ENCODE results near the gene ZBTB20. TPM values are rescaled to one million over a fixed set of nuclear protein-coding genes. Genes with fewer than 3 reads are reported as not detected.

ZBTB20 gene
- total and polyA plus RNA-seq, 12 donors: 2.8 to 167 (median 108) TPM

- intact Hi-C loops (cut with DNase I): loop anchor here in 1 of 2 donors (10.0 kb wide), 1 partner anchor 65 kb away; no protein-coding TSS in a partner anchor
- Histone ChIP-seq H3K4me1 (replicated peaks in 1 of 2) (peaks cover 4 to 54% of the 10 kb centered on the region in 2 donors), H3K27ac (peak overlapping the region; percentile 24 to 78 (median 72)), H3K4me3 (peak overlapping the region in 2 of 4 donors; percentile 23 to 58), H3K9me3 (replicated peaks in 1 of 3) (no peaks in the 10 kb centered on the region), H3K36me3 (replicated peaks in 1 of 2) (no peaks in the 10 kb centered on the region), H3K27me3 (no peaks in the 10 kb centered on the region)
- WGBS, 4 donors: 0 to 2% (median 0%) methylated on average over 5 of the region's 5 CpGs
- DNase-seq: peak in 6 of 7 donors; percentile 23 to 74 (median 39)
- TF ChIP-seq POLR2A (IDR thresholded peaks at IDR 0.05): peak in 1 of 2 donors; percentile 72
- TF ChIP-seq, protein P1, sequence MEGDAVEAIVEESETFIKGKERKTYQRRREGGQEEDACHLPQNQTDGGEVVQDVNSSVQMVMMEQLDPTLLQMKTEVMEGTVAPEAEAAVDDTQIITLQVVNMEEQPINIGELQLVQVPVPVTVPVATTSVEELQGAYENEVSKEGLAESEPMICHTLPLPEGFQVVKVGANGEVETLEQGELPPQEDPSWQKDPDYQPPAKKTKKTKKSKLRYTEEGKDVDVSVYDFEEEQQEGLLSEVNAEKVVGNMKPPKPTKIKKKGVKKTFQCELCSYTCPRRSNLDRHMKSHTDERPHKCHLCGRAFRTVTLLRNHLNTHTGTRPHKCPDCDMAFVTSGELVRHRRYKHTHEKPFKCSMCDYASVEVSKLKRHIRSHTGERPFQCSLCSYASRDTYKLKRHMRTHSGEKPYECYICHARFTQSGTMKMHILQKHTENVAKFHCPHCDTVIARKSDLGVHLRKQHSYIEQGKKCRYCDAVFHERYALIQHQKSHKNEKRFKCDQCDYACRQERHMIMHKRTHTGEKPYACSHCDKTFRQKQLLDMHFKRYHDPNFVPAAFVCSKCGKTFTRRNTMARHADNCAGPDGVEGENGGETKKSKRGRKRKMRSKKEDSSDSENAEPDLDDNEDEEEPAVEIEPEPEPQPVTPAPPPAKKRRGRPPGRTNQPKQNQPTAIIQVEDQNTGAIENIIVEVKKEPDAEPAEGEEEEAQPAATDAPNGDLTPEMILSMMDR (IDR thresholded peaks at IDR 0.05): peak in 4 of 6 experiments; percentile 15 to 35 (median 22)
These were observed 47.0 kb downstream of the ZBTB20 start for GRCh38 chr3:115099986-115100571.

DNA sequence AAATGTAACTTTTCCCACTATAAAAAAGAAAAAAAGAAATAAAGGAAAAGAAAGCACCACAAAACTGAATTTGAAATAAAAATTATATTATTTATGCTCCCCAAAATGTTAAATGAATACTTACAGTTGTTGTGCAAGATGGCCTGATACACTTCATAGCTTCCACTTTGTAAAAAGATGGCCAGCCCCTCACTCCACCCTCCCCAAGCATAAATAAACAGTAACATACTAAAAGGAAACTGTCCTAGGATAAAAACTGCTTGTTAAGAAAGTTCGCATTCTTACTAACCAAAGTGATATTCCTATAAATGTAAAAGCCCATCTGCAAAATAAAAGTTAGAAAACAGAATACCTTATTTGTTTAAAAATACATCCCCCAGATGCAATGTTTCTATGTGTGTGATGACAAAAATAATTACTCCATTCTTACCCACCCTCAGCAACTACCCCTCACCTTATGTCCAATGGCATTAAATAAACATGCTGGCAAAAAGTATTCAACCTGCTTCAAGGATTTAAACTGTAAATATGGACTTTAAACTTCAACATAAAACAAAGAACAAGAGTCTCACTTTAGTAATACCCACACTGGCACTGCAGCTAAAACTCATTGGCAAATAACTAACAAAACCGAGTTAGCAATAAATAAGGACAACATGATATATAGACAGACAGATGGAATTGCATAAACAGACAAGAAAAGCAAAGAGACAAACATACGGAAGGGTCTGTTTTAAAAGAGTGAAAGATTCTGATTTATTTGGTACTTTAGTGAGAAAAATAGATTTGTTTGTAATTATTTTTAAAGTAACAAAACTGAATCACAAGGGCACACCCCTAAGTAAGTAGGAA is 47.7 kb downstream of the ZBTB20 start:
- Histone ChIP-seq H3K4me3 (peak overlapping the region in 2 of 4 donors; percentile 23 to 58), H3K27me3 (no peaks in the 10 kb centered on the region), H3K27ac (peak overlapping the region; percentile 24 to 78 (median 72)), H3K9me3 (replicated peaks in 1 of 3) (peaks cover 0 to 2% (median 0%) of the 10 kb centered on the region in 3 donors), H3K36me3 (replicated peaks in 1 of 2) (no peaks in the 10 kb centered on the region), H3K4me1 (replicated peaks in 1 of 2) (peaks cover 4 to 62% of the 10 kb centered on the region in 2 donors)
- peak in 1 of 7 donors; percentile 8 for DNase-seq
- intact Hi-C loops (cut with DNase I): loop anchor here in 1 of 2 donors (10.0 kb wide), 1 partner anchor 65 kb away; no protein-coding TSS in a partner anchor
- no peak for TF ChIP-seq POLR2A (IDR thresholded peaks at IDR 0.05)
- TF ChIP-seq, protein P1 (IDR thresholded peaks at IDR 0.05): no peak
- 10 to 17% (median 13%) methylated on average over 3 of the region's 3 CpGs for WGBS, 4 donors

- intact Hi-C loops (cut with DNase I): loop anchor here in 1 of 2 donors (10.0 kb wide), 1 partner anchor 66 kb away; no protein-coding TSS in a partner anchor
- H3K27me3 ChIP-seq: no peaks in the 10 kb centered on the region
- peak overlapping the region in 4 of 5 donors; percentile 11 to 78 (median 64) for H3K27ac ChIP-seq
- no peak for DNase-seq
- TF ChIP-seq, protein P1 (IDR thresholded peaks at IDR 0.05): no peak
- no peak for TF ChIP-seq POLR2A (IDR thresholded peaks at IDR 0.05)
- peaks cover 4 to 67% of the 10 kb centered on the region in 2 donors for H3K4me1 ChIP-seq (replicated peaks in 1 of 2)
- H3K4me3 ChIP-seq: peak overlapping the region in 1 of 4 donors; percentile 58
- peaks cover 0 to 4% (median 0%) of the 10 kb centered on the region in 3 donors for H3K9me3 ChIP-seq (replicated peaks in 1 of 3)
- no peaks in the 10 kb centered on the region for H3K36me3 ChIP-seq (replicated peaks in 1 of 2)
- 67 to 81% (median 73%) methylated on average over 7 of the region's 7 CpGs for WGBS, 4 donors
These were observed 48.6 kb downstream of the ZBTB20 start for GRCh38 chr3:115098354-115099073.
